Lower leg skin (tissue), 3 donors: ENCODE measurements around the gene C14orf132.

ENCODE experiments used
- CTCF ChIP-seq, 3 donors: fragments of 450-650 bp; IDR thresholded peaks; one replicate each; pipeline ENCODE4 v1.5.1; 2016; ENCODE audit warnings: antibody characterized with exemption in 3 of 3, mild to moderate bottlenecking in 3 of 3, moderate library complexity in 2 of 3
- POLR2A ChIP-seq, 2 donors: fragments of 450-650 bp; IDR thresholded peaks; one replicate each; pipeline ENCODE4 v1.6.1; 2016 to 2017; ENCODE audit warnings: antibody characterized with exemption in 2 of 2, mild to moderate bottlenecking in 1 of 2, moderate library complexity in 1 of 2

GRCh38 chr14:96011131-96011530, 28.0 kb upstream of the C14orf132 start:
- no peak for TF ChIP-seq CTCF (IDR thresholded peaks at IDR 0.05)
- no peak for TF ChIP-seq POLR2A (IDR thresholded peaks at IDR 0.05)
